ENCODE results near the gene RFX1.
A peak's percentile ranks its signal among the peaks of the same experiment; 100 is the strongest.

Gene RFX1

DNA sequence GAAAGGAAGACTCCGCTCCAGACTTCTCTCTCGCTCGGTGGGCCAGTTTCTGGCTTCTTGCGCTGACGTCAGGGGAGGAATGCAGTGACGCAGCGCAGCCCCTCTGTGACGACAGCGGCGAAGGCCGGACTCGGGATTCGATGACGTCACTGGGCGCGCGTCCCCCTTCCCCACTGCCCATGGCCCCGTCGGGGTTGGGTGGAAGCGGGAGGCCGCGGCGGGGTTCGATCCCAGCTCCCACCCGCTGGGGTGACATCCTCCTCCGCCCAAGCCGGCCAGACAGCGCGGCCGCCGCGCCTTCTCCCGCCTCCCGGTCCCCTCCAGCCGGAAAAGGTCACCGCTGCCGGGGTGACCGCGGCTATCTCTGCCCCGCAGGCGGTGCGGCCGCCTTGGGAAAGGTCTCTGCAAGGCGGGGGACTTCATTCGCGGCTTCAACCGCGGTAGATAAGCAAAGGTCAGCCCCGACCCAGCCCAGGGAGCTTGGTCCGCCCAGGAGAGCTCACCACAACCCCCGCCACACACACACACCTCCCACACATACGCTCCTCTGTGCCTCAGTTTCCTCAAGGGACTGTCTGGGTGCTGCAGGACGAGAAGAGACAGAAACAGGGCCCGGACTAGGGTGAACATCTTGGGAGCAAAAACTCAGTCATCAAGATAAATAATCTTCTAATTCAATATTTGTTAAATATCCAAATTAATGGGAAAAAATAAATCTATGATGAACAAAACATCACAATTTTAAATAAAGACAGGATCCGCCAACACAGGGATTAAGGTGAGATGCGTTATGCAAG is 844 bp upstream of the RFX1 start:
- H3K9me3 ChIP-seq (ENCODE audit: severe bottlenecking): no peaks in the 10 kb centered on the region
- no peaks in the 10 kb centered on the region for H3K27me3 ChIP-seq (ENCODE audit: insufficient read depth, poor library complexity, severe bottlenecking)
- peak; percentile 7 for ATAC-seq (ENCODE audit: low read depth)
- TF ChIP-seq, protein P1, sequence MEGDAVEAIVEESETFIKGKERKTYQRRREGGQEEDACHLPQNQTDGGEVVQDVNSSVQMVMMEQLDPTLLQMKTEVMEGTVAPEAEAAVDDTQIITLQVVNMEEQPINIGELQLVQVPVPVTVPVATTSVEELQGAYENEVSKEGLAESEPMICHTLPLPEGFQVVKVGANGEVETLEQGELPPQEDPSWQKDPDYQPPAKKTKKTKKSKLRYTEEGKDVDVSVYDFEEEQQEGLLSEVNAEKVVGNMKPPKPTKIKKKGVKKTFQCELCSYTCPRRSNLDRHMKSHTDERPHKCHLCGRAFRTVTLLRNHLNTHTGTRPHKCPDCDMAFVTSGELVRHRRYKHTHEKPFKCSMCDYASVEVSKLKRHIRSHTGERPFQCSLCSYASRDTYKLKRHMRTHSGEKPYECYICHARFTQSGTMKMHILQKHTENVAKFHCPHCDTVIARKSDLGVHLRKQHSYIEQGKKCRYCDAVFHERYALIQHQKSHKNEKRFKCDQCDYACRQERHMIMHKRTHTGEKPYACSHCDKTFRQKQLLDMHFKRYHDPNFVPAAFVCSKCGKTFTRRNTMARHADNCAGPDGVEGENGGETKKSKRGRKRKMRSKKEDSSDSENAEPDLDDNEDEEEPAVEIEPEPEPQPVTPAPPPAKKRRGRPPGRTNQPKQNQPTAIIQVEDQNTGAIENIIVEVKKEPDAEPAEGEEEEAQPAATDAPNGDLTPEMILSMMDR (IDR thresholded peaks at IDR 0.05; ENCODE audit: poor library complexity, severe bottlenecking): no peak
- peak overlapping the region; percentile 69 for H3K27ac ChIP-seq (ENCODE audit: poor library complexity, severe bottlenecking)
- peak overlapping the region; percentile 62 for H3K4me3 ChIP-seq (ENCODE audit: severe bottlenecking)
- no peak for DNase-seq (ENCODE audit: low spot score)
- H3K36me3 ChIP-seq (ENCODE audit: low read depth): no peaks in the 10 kb centered on the region
- peaks cover 5% of the 10 kb centered on the region for H3K4me1 ChIP-seq (ENCODE audit: insufficient read depth, poor library complexity, severe bottlenecking)

DNA sequence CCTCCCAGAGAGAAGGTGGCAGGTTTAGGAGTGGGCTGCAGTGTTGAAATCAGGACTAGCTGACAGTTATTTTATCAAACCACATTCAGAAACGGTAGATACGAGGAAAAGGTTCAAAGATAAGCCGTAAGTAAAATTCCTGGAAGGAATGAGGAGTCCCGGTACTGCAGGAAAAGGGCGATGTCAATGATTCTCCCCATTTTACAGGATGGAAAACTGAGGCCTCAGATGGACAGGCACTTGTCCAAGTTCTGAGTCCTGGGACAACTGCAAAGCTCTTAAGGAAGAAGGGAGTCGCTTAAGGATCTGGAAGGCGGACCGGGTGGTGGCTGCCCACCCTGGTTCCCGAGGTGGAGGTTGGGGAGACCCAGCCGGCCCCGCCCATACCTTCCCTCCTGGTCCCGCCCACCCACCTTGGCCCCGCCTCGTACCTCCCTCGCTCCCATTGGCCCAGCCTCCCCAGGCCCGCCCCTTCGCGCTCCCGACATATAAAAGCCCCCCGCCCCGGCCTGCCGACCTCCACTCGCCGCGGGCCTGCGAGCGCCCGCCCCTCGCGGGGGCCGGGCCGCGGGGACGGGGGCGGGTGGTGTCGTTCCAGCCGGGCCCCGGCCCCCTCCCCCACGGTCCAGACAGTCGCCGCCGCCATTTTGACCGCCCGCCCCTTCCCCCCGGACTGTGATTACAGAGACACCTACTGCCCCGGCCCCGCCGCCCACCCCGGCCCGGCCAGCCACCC is 603 bp downstream of the RFX1 start:
- TF ChIP-seq, protein P1 (IDR thresholded peaks at IDR 0.05; ENCODE audit: poor library complexity, severe bottlenecking): no peak
- H3K9me3 ChIP-seq (ENCODE audit: severe bottlenecking): no peaks in the 10 kb centered on the region
- DNase-seq (ENCODE audit: low spot score): peak; percentile 84
- peaks cover 5% of the 10 kb centered on the region for H3K4me1 ChIP-seq (ENCODE audit: insufficient read depth, poor library complexity, severe bottlenecking)
- peak overlapping the region; percentile 62 for H3K4me3 ChIP-seq (ENCODE audit: severe bottlenecking)
- peak overlapping the region; percentile 69 for H3K27ac ChIP-seq (ENCODE audit: poor library complexity, severe bottlenecking)
- H3K36me3 ChIP-seq (ENCODE audit: low read depth): no peaks in the 10 kb centered on the region
- peak; percentile 42 for ATAC-seq (ENCODE audit: low read depth)
- no peaks in the 10 kb centered on the region for H3K27me3 ChIP-seq (ENCODE audit: insufficient read depth, poor library complexity, severe bottlenecking)

DNA sequence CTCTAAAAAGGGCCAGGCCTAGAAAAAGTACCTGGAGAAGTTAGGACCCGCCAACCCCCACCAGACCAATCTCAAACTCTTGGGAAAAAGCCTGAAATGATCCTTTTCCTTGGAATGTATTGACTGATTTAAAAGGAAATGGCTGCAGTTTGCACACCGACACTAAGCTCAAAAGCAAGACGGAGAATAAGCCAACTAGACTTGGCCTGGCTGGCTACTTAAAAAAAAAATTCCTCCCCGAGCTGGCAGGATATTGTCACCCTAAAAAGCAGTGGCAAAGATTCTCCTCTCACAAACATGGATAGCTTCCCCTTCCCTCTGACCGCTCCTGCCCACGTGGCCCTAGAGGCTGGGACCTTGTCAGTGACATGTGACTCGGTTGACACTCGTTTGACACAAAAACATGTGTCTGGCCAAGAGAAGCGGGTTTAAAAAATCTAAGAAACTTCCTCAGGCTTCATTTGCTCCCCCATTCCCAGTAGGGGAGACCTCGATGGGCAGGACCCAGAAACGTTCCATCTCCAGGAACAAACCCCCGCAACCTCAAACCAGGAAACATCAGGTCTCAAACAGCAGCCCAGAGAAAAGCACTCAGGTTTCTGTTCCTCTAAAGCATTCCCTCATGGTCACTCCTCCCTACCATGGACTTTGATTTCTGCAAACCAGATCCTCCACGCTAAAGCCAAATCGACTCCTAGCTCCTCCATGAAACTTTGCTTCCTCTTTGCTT is 1.3 kb downstream of the RFX1 start:
- TF ChIP-seq, protein P1 (IDR thresholded peaks at IDR 0.05; ENCODE audit: poor library complexity, severe bottlenecking): no peak
- Histone ChIP-seq H3K4me1 (ENCODE audit: insufficient read depth, poor library complexity, severe bottlenecking) (peaks cover 5% of the 10 kb centered on the region), H3K9me3 (ENCODE audit: severe bottlenecking) (no peaks in the 10 kb centered on the region), H3K36me3 (ENCODE audit: low read depth) (peaks cover 3% of the 10 kb centered on the region), H3K27ac (ENCODE audit: poor library complexity, severe bottlenecking) (peak overlapping the region; percentile 69), H3K4me3 (ENCODE audit: severe bottlenecking) (no peak overlapping the region), H3K27me3 (ENCODE audit: insufficient read depth, poor library complexity, severe bottlenecking) (no peaks in the 10 kb centered on the region)
- DNase-seq (ENCODE audit: low spot score): no peak
- ATAC-seq (ENCODE audit: low read depth): no peak

DNA sequence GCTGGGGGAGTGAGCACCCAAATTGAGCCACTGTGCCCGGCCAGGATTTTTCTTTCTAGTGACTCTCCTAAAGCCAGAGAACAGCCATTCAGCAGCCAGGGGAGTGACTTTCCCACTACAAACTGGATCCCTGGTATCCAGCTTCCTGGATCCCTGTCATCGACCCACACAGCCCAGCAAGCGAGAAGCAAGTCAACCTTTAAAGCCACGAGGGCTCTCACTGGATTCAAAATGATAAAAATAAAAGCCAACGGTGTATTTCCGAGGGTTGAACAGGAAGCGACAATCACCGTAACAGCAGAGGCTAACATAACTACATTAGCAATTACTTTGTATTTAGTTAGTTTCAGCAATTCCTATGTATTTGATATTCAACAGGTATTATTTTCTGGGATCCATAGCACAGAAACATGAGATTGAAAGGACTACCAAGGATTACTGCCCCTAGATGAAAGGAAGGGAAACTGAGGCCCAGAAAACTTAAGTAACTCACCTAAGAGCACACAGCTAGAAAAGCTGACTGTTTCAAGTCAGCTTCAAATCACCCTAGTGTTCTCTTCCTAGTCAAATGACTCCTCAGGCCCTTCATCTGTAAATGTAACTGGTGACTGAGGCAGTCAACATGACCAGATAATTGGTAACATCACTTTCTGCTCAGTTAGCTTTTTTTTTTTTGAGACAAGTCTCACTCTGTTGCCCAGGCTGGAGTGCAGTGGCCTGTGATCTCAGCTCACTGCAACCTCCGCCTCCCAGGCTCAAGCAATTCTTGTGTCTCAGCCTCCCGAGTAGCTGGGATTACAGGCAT is 2.7 kb downstream of the RFX1 start:
- no peaks in the 10 kb centered on the region for H3K27me3 ChIP-seq (ENCODE audit: insufficient read depth, poor library complexity, severe bottlenecking)
- DNase-seq (ENCODE audit: low spot score) (no peak), ATAC-seq (ENCODE audit: low read depth) (no peak)
- H3K4me1 ChIP-seq (ENCODE audit: insufficient read depth, poor library complexity, severe bottlenecking): peaks cover 5% of the 10 kb centered on the region
- H3K9me3 ChIP-seq (ENCODE audit: severe bottlenecking): peaks cover 6% of the 10 kb centered on the region
- peaks cover 14% of the 10 kb centered on the region for H3K36me3 ChIP-seq (ENCODE audit: low read depth)
- TF ChIP-seq, protein P1 (IDR thresholded peaks at IDR 0.05; ENCODE audit: poor library complexity, severe bottlenecking): no peak
- no peak overlapping the region for H3K4me3 ChIP-seq (ENCODE audit: severe bottlenecking)
- H3K27ac ChIP-seq (ENCODE audit: poor library complexity, severe bottlenecking): no peak overlapping the region

Data from RWPE2 (cell line).